NT2/D1 (cell line): ENCODE data around the gene DLG2.

Experiments used
- SUZ12 ChIP-seq: IDR thresholded peaks from 2 replicates; pipeline ENCODE4 v1.6.1; 2011; ENCODE audit not compliant: insufficient read length, insufficient read depth; ENCODE audit errors: extremely low read depth
- ZNF274 ChIP-seq: IDR thresholded peaks from 2 replicates; pipeline ENCODE4 v1.6.1; 2011; ENCODE audit warnings: mild to moderate bottlenecking, low read depth, low read length

GRCh38 chr11:83528877-83529276, 2098.3 kb downstream of the DLG2 start:
- TF ChIP-seq SUZ12, result no peak
- TF ChIP-seq ZNF274, result no peak
